Neural cell (in vitro differentiated cells): ENCODE data around the gene PGAP6.

Experiments used
- CTCF ChIP-seq: fragments of 450-650 bp; IDR thresholded peaks from 2 replicates; pipeline ENCODE4 v1.5.1; 2014; ENCODE audit warnings: antibody characterized with exemption, mild to moderate bottlenecking, moderate library complexity; ENCODE audit not compliant: poor library complexity, severe bottlenecking
- SMC3 ChIP-seq: fragments of 450-650 bp; conservative IDR thresholded peaks from 2 replicates; pipeline ENCODE4 v1.6.1; 2014; ENCODE audit warnings: antibody characterized with exemption, mild to moderate bottlenecking, moderate library complexity; ENCODE audit not compliant: poor library complexity

- TF ChIP-seq CTCF (no peak), SMC3 (no peak)
These were observed 15.4 kb upstream of the PGAP6 start, which contains the start of gene NME4 for GRCh38 chr16:397135-397661.
